Activated CD4-positive, alpha-beta T cell treated with anti-CD3 and anti-CD28 coated beads, Interleukin-2, amount 10 ng/mL, durations not matched to agents 7 days and 5 days (primary cell): Measurements from ENCODE around the gene S100A14. TPM values are rescaled to one million over a fixed set of nuclear protein-coding genes. Genes with fewer than 3 reads are reported as not detected.
A peak's percentile ranks its signal among the peaks of the same experiment; 100 is the strongest.
"Not testable (repeated sequence)": the region's sequence is repeated elsewhere in the genome, so short reads cannot be mapped to it uniquely, and the experiment has no call there.

Experiments used
- CTCF ChIA-PET: fragments of 350-600 bp; sonication (Branson Sonifier 250); formaldehyde crosslinking; loops from one replicate; lab custom pipeline; 2021; ENCODE audit warnings: antibody characterized with exemption; lab: Charles Lee
- POLR2A ChIA-PET: fragments of 350-600 bp; sonication (Branson Sonifier 250); formaldehyde crosslinking; loops from one replicate; lab custom pipeline; 2021; ENCODE audit warnings: antibody characterized with exemption; lab: Charles Lee
- DNase-seq: peaks from one replicate; pipeline ENCODE4 v3.0.0-alpha.2; 2020
- H3K27ac Mint-ChIP-seq: one replicate; pipeline ENCODE4 v1.8.0; 2021; ENCODE audit warnings: mild to moderate bottlenecking, moderate library complexity, mixed read lengths
- H3K27me3 Mint-ChIP-seq: one replicate; pipeline ENCODE4 v1.8.0; 2021; ENCODE audit warnings: mixed read lengths
- H3K36me3 Mint-ChIP-seq: one replicate; pipeline ENCODE4 v1.8.0; 2021; ENCODE audit warnings: low read depth, mixed read lengths
- H3K4me1 Mint-ChIP-seq: one replicate; pipeline ENCODE4 v1.8.0; 2021; ENCODE audit warnings: mixed read lengths
- H3K4me3 Mint-ChIP-seq: one replicate; pipeline ENCODE4 v1.8.0; 2021; ENCODE audit warnings: mild to moderate bottlenecking, moderate library complexity, mixed read lengths
- H3K9me3 Mint-ChIP-seq: one replicate; pipeline ENCODE4 v1.8.0; 2021; ENCODE audit warnings: mixed read lengths
- total RNA-seq, 2 experiments: library from RNA; stranded (reverse); gene quantifications; one replicate each; pipeline ENCODE4 v1.2.3, GENCODE V29; 2021

The S100A14 gene
- total RNA-seq, 2 experiments from 2014 or later = not detected

- H3K4me1 Mint-ChIP-seq = peaks cover 15% of the 10 kb centered on the region
- no peaks in the 10 kb centered on the region for H3K36me3 Mint-ChIP-seq
- no peak for DNase-seq
- CTCF ChIA-PET = interaction anchor here (0.6 to 2.8 kb wide), 6 partner anchors 9 to 56 kb away, joined by 3 to 13 read pairs (median 4); partner anchors contain the start of gene CHTOP
- H3K4me3 Mint-ChIP-seq = no peak overlapping the region
- POLR2A ChIA-PET = no interaction called here
- peaks cover 30% of the 10 kb centered on the region for H3K27me3 Mint-ChIP-seq
- no peak overlapping the region for H3K27ac Mint-ChIP-seq
- H3K9me3 Mint-ChIP-seq = no peaks in the 10 kb centered on the region
Observed at GRCh38 chr1:153577624-153578051, 38.5 kb downstream of the S100A14 start.

GRCh38 chr1:153577138-153577537 is 39.0 kb downstream of the S100A14 start:
- H3K36me3 Mint-ChIP-seq = no peaks in the 10 kb centered on the region
- no peak overlapping the region for H3K27ac Mint-ChIP-seq
- peaks cover 30% of the 10 kb centered on the region for H3K27me3 Mint-ChIP-seq
- CTCF ChIA-PET = interaction anchor here (0.6 to 2.8 kb wide), 5 partner anchors 9 to 57 kb away, joined by 3 to 13 read pairs (median 4); partner anchors contain the start of gene CHTOP
- no peaks in the 10 kb centered on the region for H3K9me3 Mint-ChIP-seq
- H3K4me3 Mint-ChIP-seq = no peak overlapping the region
- DNase-seq = no peak
- H3K4me1 Mint-ChIP-seq = peaks cover 19% of the 10 kb centered on the region
- POLR2A ChIA-PET = no interaction called here

GRCh38 chr1:153575497-153575896 is 40.6 kb downstream of the S100A14 start:
- CTCF ChIA-PET = interaction anchor here (2.8 kb wide), 1 partner anchor 43 kb away, joined by 13 read pairs; no protein-coding TSS in a partner anchor
- H3K9me3 Mint-ChIP-seq, H3K4me3 Mint-ChIP-seq, DNase-seq, H3K27ac Mint-ChIP-seq, POLR2A ChIA-PET, H3K36me3 Mint-ChIP-seq: not testable (repeated sequence)
- Mint-ChIP-seq H3K4me1 (peaks cover 25% of the 10 kb centered on the region), H3K27me3 (peaks cover 30% of the 10 kb centered on the region)

GRCh38 chr1:153575081-153575491 is 41.0 kb downstream of the S100A14 start:
- DNase-seq, H3K4me3 Mint-ChIP-seq, POLR2A ChIA-PET, H3K27ac Mint-ChIP-seq, H3K36me3 Mint-ChIP-seq, H3K9me3 Mint-ChIP-seq, CTCF ChIA-PET: not testable (repeated sequence)
- peaks cover 30% of the 10 kb centered on the region for H3K27me3 Mint-ChIP-seq
- peaks cover 25% of the 10 kb centered on the region for H3K4me1 Mint-ChIP-seq

- no peak overlapping the region for H3K27ac Mint-ChIP-seq
- H3K27me3 Mint-ChIP-seq = peaks cover 19% of the 10 kb centered on the region
- no peak overlapping the region for H3K4me3 Mint-ChIP-seq
- H3K9me3 Mint-ChIP-seq = no peaks in the 10 kb centered on the region
- no peak for DNase-seq
- H3K4me1 Mint-ChIP-seq = peaks cover 34% of the 10 kb centered on the region
- CTCF ChIA-PET = interaction anchor here (0.7 to 6.7 kb wide), 13 partner anchors 8 to 75 kb away, joined by 3 to 99 read pairs (median 7); partner anchors contain the start of genes S100A14, S100A5 and S100A6
- POLR2A ChIA-PET = no interaction called here
- no peaks in the 10 kb centered on the region for H3K36me3 Mint-ChIP-seq
Observed at GRCh38 chr1:153573351-153573750, 42.8 kb downstream of the S100A14 start.

- no peaks in the 10 kb centered on the region for H3K36me3 Mint-ChIP-seq
Observed at GRCh38 chr1:153572569-153573015, 43.5 kb downstream of the S100A14 start.

GRCh38 chr1:153571706-153572105 is 44.4 kb downstream of the S100A14 start:
- no peak overlapping the region for H3K4me3 Mint-ChIP-seq
- peaks cover 4% of the 10 kb centered on the region for H3K27me3 Mint-ChIP-seq
- no peaks in the 10 kb centered on the region for H3K9me3 Mint-ChIP-seq
- no peak for DNase-seq
- ChIA-PET CTCF (interaction anchor here (0.7 to 6.7 kb wide), 15 partner anchors 8 to 178 kb away, joined by 3 to 99 read pairs (median 4); partner anchors contain the start of genes S100A14 and S100A6), POLR2A (no interaction called here)
- no peaks in the 10 kb centered on the region for H3K36me3 Mint-ChIP-seq
- peaks cover 41% of the 10 kb centered on the region for H3K4me1 Mint-ChIP-seq
- no peak overlapping the region for H3K27ac Mint-ChIP-seq

More at GRCh38 chr1:153572569-153573015, 43.5 kb downstream of the S100A14 start:
- peak; percentile 68 for DNase-seq
- Mint-ChIP-seq H3K4me3 (no peak overlapping the region), H3K9me3 (no peaks in the 10 kb centered on the region), H3K27me3 (peaks cover 11% of the 10 kb centered on the region), H3K4me1 (peaks cover 38% of the 10 kb centered on the region), H3K27ac (peak overlapping the region; percentile 32)
- POLR2A ChIA-PET = no interaction called here
- CTCF ChIA-PET = interaction anchor here (0.7 to 6.7 kb wide), 19 partner anchors 9 to 140 kb away, joined by 3 to 99 read pairs (median 4); partner anchors contain the start of genes S100A14, S100A5 and S100A6

- no peak overlapping the region for H3K4me3 Mint-ChIP-seq
- ChIA-PET POLR2A (no interaction called here), CTCF (interaction anchor here (0.7 to 6.7 kb wide), 7 partner anchors 19 to 178 kb away, joined by 3 to 99 read pairs (median 4); partner anchors contain the start of genes S100A5 and S100A6)
- H3K27me3 Mint-ChIP-seq = no peaks in the 10 kb centered on the region
- H3K36me3 Mint-ChIP-seq = no peaks in the 10 kb centered on the region
- H3K27ac Mint-ChIP-seq = peak overlapping the region; percentile 77
- peaks cover 48% of the 10 kb centered on the region for H3K4me1 Mint-ChIP-seq
- no peaks in the 10 kb centered on the region for H3K9me3 Mint-ChIP-seq
- DNase-seq = no peak
Observed at GRCh38 chr1:153570874-153571273, 45.3 kb downstream of the S100A14 start.

- Mint-ChIP-seq H3K9me3 (no peaks in the 10 kb centered on the region), H3K27ac (peak overlapping the region; percentile 43), H3K4me1 (peaks cover 55% of the 10 kb centered on the region), H3K27me3 (no peaks in the 10 kb centered on the region), H3K4me3 (no peak overlapping the region), H3K36me3 (no peaks in the 10 kb centered on the region)
- DNase-seq = no peak
- POLR2A ChIA-PET = no interaction called here
- CTCF ChIA-PET = interaction anchor here (1.2 to 6.7 kb wide), 7 partner anchors 9 to 49 kb away, joined by 3 to 99 read pairs (median 11); partner anchors contain the start of genes S100A4 and S100A6
Observed at GRCh38 chr1:153569465-153569864, 46.7 kb downstream of the S100A14 start.

- no peaks in the 10 kb centered on the region for H3K9me3 Mint-ChIP-seq
- peak overlapping the region; percentile 60 for H3K4me3 Mint-ChIP-seq
- peak overlapping the region; percentile 85 for H3K27ac Mint-ChIP-seq
- no peaks in the 10 kb centered on the region for H3K27me3 Mint-ChIP-seq
- ChIA-PET POLR2A (interaction anchor here (1.6 to 1.7 kb wide), 2 partner anchors 23 to 36 kb away, joined by 3 to 6 read pairs; partner anchors contain the start of gene S100A4), CTCF (interaction anchor here (0.5 to 6.7 kb wide), 29 partner anchors 10 to 759 kb away, joined by 3 to 99 read pairs (median 4); partner anchors contain the start of genes CHTOP, S100A13, S100A3 and S100A4)
- peak; percentile 86 for DNase-seq
- H3K4me1 Mint-ChIP-seq = peaks cover 55% of the 10 kb centered on the region
- H3K36me3 Mint-ChIP-seq = no peaks in the 10 kb centered on the region
Observed at GRCh38 chr1:153568367-153569099, 47.6 kb downstream of the S100A14 start.

GRCh38 chr1:153567621-153568366 is 48.3 kb downstream of the S100A14 start:
- ChIA-PET POLR2A (interaction anchor here (1.6 to 1.7 kb wide), 2 partner anchors 23 to 35 kb away, joined by 3 to 6 read pairs; partner anchors contain the start of gene S100A4), CTCF (interaction anchor here (0.5 to 6.7 kb wide), 27 partner anchors 10 to 759 kb away, joined by 3 to 99 read pairs (median 4); partner anchors contain the start of genes CHTOP, S100A13, S100A3 and S100A4)
- Mint-ChIP-seq H3K27ac (peak overlapping the region; percentile 84), H3K4me1 (peaks cover 49% of the 10 kb centered on the region), H3K36me3 (no peaks in the 10 kb centered on the region), H3K9me3 (no peaks in the 10 kb centered on the region), H3K27me3 (no peaks in the 10 kb centered on the region), H3K4me3 (no peak overlapping the region)
- no peak for DNase-seq
